NCI-H226 (cell line): Measurements from ENCODE around the gene NHSL1.
"Not testable (repeated sequence)": the region's sequence is repeated elsewhere in the genome, so short reads cannot be mapped to it uniquely, and the experiment has no call there.

Experiments used
- DNase-seq: peaks from one replicate; pipeline ENCODE4 v3.0.0-alpha.2; 2015

Gene NHSL1

GRCh38 chr6:138454981-138455706 lies 44.1 kb downstream of the NHSL1 start:
- peak; percentile 15 for DNase-seq

GRCh38 chr6:138451043-138451442 lies 48.3 kb downstream of the NHSL1 start:
- no peak for DNase-seq

- no peak for DNase-seq
Measured at GRCh38 chr6:138450445-138450844, 48.8 kb downstream of the NHSL1 start.

GRCh38 chr6:138446821-138447220 lies 52.5 kb downstream of the NHSL1 start:
- no peak for DNase-seq

GRCh38 chr6:138443979-138444378 lies 55.3 kb downstream of the NHSL1 start:
- DNase-seq: no peak

GRCh38 chr6:138442663-138443062 lies 56.6 kb downstream of the NHSL1 start:
- DNase-seq: no peak

- no peak for DNase-seq
Measured at GRCh38 chr6:138441965-138442364, 57.3 kb downstream of the NHSL1 start.

- no peak for DNase-seq
Measured at GRCh38 chr6:138440758-138441357, 58.4 kb downstream of the NHSL1 start.

GRCh38 chr6:138440296-138440695 lies 59.0 kb downstream of the NHSL1 start:
- no peak for DNase-seq

GRCh38 chr6:138439546-138439945 lies 59.7 kb downstream of the NHSL1 start:
- no peak for DNase-seq

- no peak for DNase-seq
Measured at GRCh38 chr6:138434925-138435324, 64.4 kb downstream of the NHSL1 start.

- no peak for DNase-seq
Measured at GRCh38 chr6:138434096-138434495, 65.2 kb downstream of the NHSL1 start.

GRCh38 chr6:138432063-138432356 lies 67.3 kb downstream of the NHSL1 start:
- no peak for DNase-seq

- DNase-seq: no peak
Measured at GRCh38 chr6:138431256-138432062, 67.8 kb downstream of the NHSL1 start.

- DNase-seq: no peak
Measured at GRCh38 chr6:138430361-138431145, 68.7 kb downstream of the NHSL1 start.

- DNase-seq: no peak
Measured at GRCh38 chr6:138429761-138430160, 69.5 kb downstream of the NHSL1 start.

GRCh38 chr6:138428944-138429598 lies 70.2 kb downstream of the NHSL1 start:
- no peak for DNase-seq

GRCh38 chr6:138427701-138428100 lies 71.6 kb downstream of the NHSL1 start:
- DNase-seq: no peak

- no peak for DNase-seq
Measured at GRCh38 chr6:138426500-138427123, 72.7 kb downstream of the NHSL1 start.

- DNase-seq: not testable (repeated sequence)
Measured at GRCh38 chr6:138425256-138425655, 74.0 kb downstream of the NHSL1 start.

- DNase-seq: no peak
Measured at GRCh38 chr6:138424004-138424904, 75.0 kb downstream of the NHSL1 start.
